HEK293 (cell line): ENCODE measurements around the gene OBSCN.

Source experiments
- CTCF ChIA-PET: fragments of 350-600 bp; formaldehyde crosslinking; extraction: SDS; loops from one replicate; lab custom pipeline; 2021; ENCODE audit warnings: antibody characterized with exemption; lab: Yijun Ruan, JAX
- POLR2A ChIA-PET: fragments of 300-600 bp; formaldehyde crosslinking; extraction: SDS; loops from one replicate; lab custom pipeline; 2020; ENCODE audit warnings: antibody characterized with exemption, inconsistent platforms; lab: Yijun Ruan, JAX
- H3K27ac ChIP-seq: fragments of 200-500 bp; sonication (Bioruptor generic); 2 replicates; pipeline ENCODE4 v1.5.1; 2014; ENCODE audit warnings: low read depth, low read length, control low read depth, inconsistent platforms; ENCODE audit errors: extremely low read depth
- H3K36me3 ChIP-seq, 2 experiments: fragments of 200-500 bp in 1 of 2; sonication (Bioruptor generic) in 1 of 2; 1 replicate in 1 of 2; 2 replicates in 1 of 2; pipeline ENCODE4 v1.5.1; 2014 to 2017; ENCODE audit warnings: inconsistent platforms in 2 of 2, low read length in 2 of 2; ENCODE audit not compliant: control insufficient read depth in 2 of 2, insufficient read depth in 1 of 2
- H3K4me1 ChIP-seq: fragments of 200-500 bp; sonication (Bioruptor generic); 2 replicates; pipeline ENCODE4 v1.5.1; 2014; ENCODE audit warnings: mild to moderate bottlenecking, low read length, inconsistent platforms; ENCODE audit not compliant: control insufficient read depth, insufficient read depth
- H3K4me3 ChIP-seq: 2 replicates; pipeline ENCODE4 v1.5.1; 2011; ENCODE audit warnings: low read depth, mild to moderate bottlenecking, control low read depth, low read length, moderate library complexity
- H3K9me3 ChIP-seq: fragments of 200-500 bp; sonication (Bioruptor generic); 2 replicates; pipeline ENCODE4 v1.5.1; 2014; ENCODE audit warnings: low read depth, low read length, inconsistent platforms; ENCODE audit not compliant: control insufficient read depth, insufficient read depth
- GLIS2 ChIP-seq: fragments of 450-650 bp; formaldehyde crosslinking; IDR thresholded peaks from 2 replicates; pipeline ENCODE4 v1.5.1; 2016; ENCODE audit warnings: missing biosample characterization, missing genetic modification characterization
- IKZF3 ChIP-seq: fragments of 450-650 bp; IDR thresholded peaks from 2 replicates; pipeline ENCODE4 v1.5.0; 2018; ENCODE audit warnings: missing biosample characterization, mild to moderate bottlenecking, missing genetic modification characterization, moderate library complexity
- KLF1 ChIP-seq: fragments of 450-650 bp; formaldehyde crosslinking; IDR thresholded peaks from 2 replicates; pipeline ENCODE4 v1.5.1; 2016; ENCODE audit warnings: missing biosample characterization, missing genetic modification characterization
- KLF17 ChIP-seq: fragments of 450-650 bp; formaldehyde crosslinking; IDR thresholded peaks from 2 replicates; pipeline ENCODE4 v1.5.1; 2016; ENCODE audit warnings: missing biosample characterization, missing genetic modification characterization
- OSR2 ChIP-seq: fragments of 450-650 bp; formaldehyde crosslinking; IDR thresholded peaks from 2 replicates; pipeline ENCODE4 v1.5.1; 2016; ENCODE audit warnings: missing biosample characterization, missing genetic modification characterization
- PRDM6 ChIP-seq: fragments of 450-650 bp; formaldehyde crosslinking; IDR thresholded peaks from 2 replicates; pipeline ENCODE4 v1.5.1; 2017; ENCODE audit warnings: missing biosample characterization, missing genetic modification characterization
- SCRT1 ChIP-seq: fragments of 450-650 bp; formaldehyde crosslinking; IDR thresholded peaks from 2 replicates; pipeline ENCODE4 v1.5.1; 2016; ENCODE audit warnings: missing biosample characterization, missing genetic modification characterization, borderline replicate concordance
- SCRT2 ChIP-seq: fragments of 450-650 bp; formaldehyde crosslinking; IDR thresholded peaks from 2 replicates; pipeline ENCODE4 v1.5.1; 2016; ENCODE audit warnings: missing biosample characterization, missing genetic modification characterization
- ZFHX2 ChIP-seq: fragments of 450-650 bp; formaldehyde crosslinking; conservative IDR thresholded peaks from 2 replicates; pipeline ENCODE4 v1.5.1; 2016; ENCODE audit warnings: missing biosample characterization, missing genetic modification characterization
- ZIC2 ChIP-seq: fragments of 450-650 bp; formaldehyde crosslinking; IDR thresholded peaks from 2 replicates; pipeline ENCODE4 v1.5.1; 2016; ENCODE audit warnings: missing biosample characterization, missing genetic modification characterization
- ZNF10 ChIP-seq: fragments of 450-650 bp; formaldehyde crosslinking; IDR thresholded peaks from 2 replicates; pipeline ENCODE4 v1.5.1; 2017; ENCODE audit warnings: missing biosample characterization, missing genetic modification characterization
- ZNF37A ChIP-seq: fragments of 450-650 bp; IDR thresholded peaks from 2 replicates; pipeline ENCODE4 v1.5.1; 2018; ENCODE audit warnings: missing biosample characterization, missing genetic modification characterization
- ZNF391 ChIP-seq: fragments of 450-650 bp; formaldehyde crosslinking; IDR thresholded peaks from 2 replicates; pipeline ENCODE4 v1.5.1; 2016; ENCODE audit warnings: low read depth, missing biosample characterization, missing genetic modification characterization, borderline replicate concordance
- ZNF423 ChIP-seq: fragments of 450-650 bp; formaldehyde crosslinking; IDR thresholded peaks from 2 replicates; pipeline ENCODE4 v1.5.1; 2016; ENCODE audit warnings: missing biosample characterization, missing genetic modification characterization
- ZNF548 ChIP-seq: fragments of 450-650 bp; formaldehyde crosslinking; IDR thresholded peaks from 2 replicates; pipeline ENCODE4 v1.5.1; 2016; ENCODE audit warnings: missing biosample characterization, missing genetic modification characterization
- ZNF639 ChIP-seq: fragments of 450-650 bp; formaldehyde crosslinking; IDR thresholded peaks from 2 replicates; pipeline ENCODE4 v1.5.1; 2016; ENCODE audit warnings: missing biosample characterization, missing genetic modification characterization
- ZNF704 ChIP-seq: fragments of 450-650 bp; formaldehyde crosslinking; IDR thresholded peaks from 2 replicates; pipeline ENCODE4 v1.5.1; 2016; ENCODE audit warnings: missing biosample characterization, missing genetic modification characterization
- ZNF791 ChIP-seq: fragments of 450-650 bp; formaldehyde crosslinking; IDR thresholded peaks from 2 replicates; pipeline ENCODE4 v1.5.1; 2016; ENCODE audit warnings: missing biosample characterization, missing genetic modification characterization
- TF ChIP-seq, protein P1 (sequence below): fragments of 450-650 bp; formaldehyde crosslinking; IDR thresholded peaks from 2 replicates; pipeline ENCODE4 v1.5.1; 2016; ENCODE audit warnings: missing biosample characterization, missing genetic modification characterization, borderline replicate concordance
- TF ChIP-seq, protein P2 (sequence below): fragments of 450-650 bp; formaldehyde crosslinking; IDR thresholded peaks from 2 replicates; pipeline ENCODE4 v1.5.1; 2016; ENCODE audit warnings: missing biosample characterization, missing genetic modification characterization

Gene OBSCN

DNA sequence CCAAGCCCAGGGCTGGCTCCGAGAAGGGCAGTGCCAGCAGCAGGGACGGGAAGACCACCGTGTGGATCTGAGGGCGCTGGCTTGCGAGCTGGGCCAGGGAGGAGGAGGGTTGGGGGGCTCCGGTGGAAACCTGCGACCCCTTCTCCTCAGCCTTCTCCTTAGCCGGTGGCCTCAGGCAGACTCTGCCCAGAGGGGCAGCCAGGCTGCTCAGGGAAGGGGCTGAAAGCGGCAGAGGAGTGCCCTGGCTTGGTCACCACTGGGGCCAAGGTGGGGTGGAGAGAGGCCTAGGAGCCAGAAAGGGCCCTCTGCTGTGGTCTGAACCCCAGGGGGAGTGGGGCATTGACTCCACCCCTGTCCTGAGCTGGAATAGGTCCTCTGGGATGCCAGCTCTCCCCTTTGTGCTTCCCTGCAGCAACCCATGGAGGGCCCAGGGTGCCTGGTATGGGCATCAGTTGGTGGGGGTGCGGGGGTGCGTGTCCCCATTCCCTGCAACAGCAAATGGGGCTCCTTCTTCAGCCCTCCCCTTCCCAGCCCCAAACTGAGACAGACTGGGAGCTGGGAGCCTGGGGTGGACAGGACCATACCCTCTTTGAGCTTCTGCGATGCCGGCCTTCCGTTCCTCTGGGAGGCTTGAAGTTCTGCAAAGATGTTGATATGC is 48.7 kb upstream of the OBSCN start:
- CTCF ChIA-PET: no interaction called here
- Histone ChIP-seq H3K27ac (no peak overlapping the region), H3K36me3 (no peaks in the 10 kb centered on the region), H3K4me3 (no peak overlapping the region), H3K9me3 (no peaks in the 10 kb centered on the region), H3K4me1 (peaks cover 3% of the 10 kb centered on the region; the same call in 1 of the 2 replicates)
- TF ChIP-seq, protein P1, sequence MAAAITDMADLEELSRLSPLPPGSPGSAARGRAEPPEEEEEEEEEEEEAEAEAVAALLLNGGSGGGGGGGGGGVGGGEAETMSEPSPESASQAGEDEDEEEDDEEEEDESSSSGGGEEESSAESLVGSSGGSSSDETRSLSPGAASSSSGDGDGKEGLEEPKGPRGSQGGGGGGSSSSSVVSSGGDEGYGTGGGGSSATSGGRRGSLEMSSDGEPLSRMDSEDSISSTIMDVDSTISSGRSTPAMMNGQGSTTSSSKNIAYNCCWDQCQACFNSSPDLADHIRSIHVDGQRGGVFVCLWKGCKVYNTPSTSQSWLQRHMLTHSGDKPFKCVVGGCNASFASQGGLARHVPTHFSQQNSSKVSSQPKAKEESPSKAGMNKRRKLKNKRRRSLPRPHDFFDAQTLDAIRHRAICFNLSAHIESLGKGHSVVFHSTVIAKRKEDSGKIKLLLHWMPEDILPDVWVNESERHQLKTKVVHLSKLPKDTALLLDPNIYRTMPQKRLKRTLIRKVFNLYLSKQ (tag by site-specific recombination): no peak
- TF ChIP-seq GLIS2 (tag by site-specific recombination): peak; percentile 33; the same call in 1 of the 2 replicates
- POLR2A ChIA-PET: interaction anchor here (1.3 kb wide), 1 partner anchor 19 kb away, joined by 3 read pairs; the partner anchor contains the start of gene GUK1

GRCh38 chr1:228160201-228160761 is 47.6 kb upstream of the OBSCN start:
- POLR2A ChIA-PET: interaction anchor here (1.3 to 7.7 kb wide), 3 partner anchors 8 to 20 kb away, joined by 3 to 82 read pairs (median 4); partner anchors contain the start of genes GJC2 and GUK1
- CTCF ChIA-PET: interaction anchor here (0.6 to 1.9 kb wide), 2 partner anchors 30 to 298 kb away, joined by 3 to 6 read pairs; a partner anchor contains a TSS

DNA sequence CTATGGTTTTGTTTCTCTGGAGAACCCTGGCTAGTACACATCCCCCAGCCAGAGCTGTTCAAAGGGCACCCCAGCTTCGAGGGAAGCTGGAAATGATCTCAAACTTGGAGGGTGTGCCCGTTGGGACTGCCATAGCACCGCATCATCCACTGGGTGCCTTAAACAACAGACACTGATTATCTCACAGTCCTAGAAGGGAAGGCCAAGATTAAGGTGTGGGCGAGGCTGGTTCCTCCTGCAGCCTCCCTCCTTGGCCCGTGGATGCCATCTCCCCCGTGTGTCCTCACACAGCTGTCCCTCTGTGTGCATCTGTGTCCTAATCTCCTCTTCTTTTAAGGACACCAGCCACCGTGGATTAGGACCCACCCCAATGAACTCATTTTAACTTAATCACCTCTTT is 46.5 kb upstream of the OBSCN start:
- ChIA-PET CTCF (interaction anchor here (0.7 to 1.9 kb wide), 3 partner anchors 31 to 157 kb away, joined by 3 to 6 read pairs (median 3); no protein-coding TSS in a partner anchor), POLR2A (interaction anchor here (1.5 to 7.7 kb wide), 2 partner anchors 9 to 21 kb away, joined by 4 to 82 read pairs; partner anchors contain the start of genes GJC2 and GUK1)
- Histone ChIP-seq H3K9me3 (no peaks in the 10 kb centered on the region), H3K4me1 (no peaks in the 10 kb centered on the region; the same call in 1 of the 2 replicates), H3K36me3 (no peaks in the 10 kb centered on the region)
- TF ChIP-seq ZNF791 (no peak), KLF17 (tag by site-specific recombination) (peak; percentile 69; the same call in 1 of the 2 replicates), PRDM6 (tag by site-specific recombination) (no peak), OSR2 (tag by site-specific recombination) (no peak), KLF1 (tag by site-specific recombination) (peak; percentile 69), ZNF704 (no peak), IKZF3 (tag by site-specific recombination) (no peak), ZFHX2 (peak; percentile 27; the same call in 1 of the 2 replicates), ZNF548 (tag by site-specific recombination) (no peak), ZNF391 (tag by site-specific recombination) (no peak), ZNF423 (tag by site-specific recombination) (no peak), ZNF37A (tag by site-specific recombination) (no peak), ZNF639 (tag by site-specific recombination) (no peak)
- TF ChIP-seq, protein P2, sequence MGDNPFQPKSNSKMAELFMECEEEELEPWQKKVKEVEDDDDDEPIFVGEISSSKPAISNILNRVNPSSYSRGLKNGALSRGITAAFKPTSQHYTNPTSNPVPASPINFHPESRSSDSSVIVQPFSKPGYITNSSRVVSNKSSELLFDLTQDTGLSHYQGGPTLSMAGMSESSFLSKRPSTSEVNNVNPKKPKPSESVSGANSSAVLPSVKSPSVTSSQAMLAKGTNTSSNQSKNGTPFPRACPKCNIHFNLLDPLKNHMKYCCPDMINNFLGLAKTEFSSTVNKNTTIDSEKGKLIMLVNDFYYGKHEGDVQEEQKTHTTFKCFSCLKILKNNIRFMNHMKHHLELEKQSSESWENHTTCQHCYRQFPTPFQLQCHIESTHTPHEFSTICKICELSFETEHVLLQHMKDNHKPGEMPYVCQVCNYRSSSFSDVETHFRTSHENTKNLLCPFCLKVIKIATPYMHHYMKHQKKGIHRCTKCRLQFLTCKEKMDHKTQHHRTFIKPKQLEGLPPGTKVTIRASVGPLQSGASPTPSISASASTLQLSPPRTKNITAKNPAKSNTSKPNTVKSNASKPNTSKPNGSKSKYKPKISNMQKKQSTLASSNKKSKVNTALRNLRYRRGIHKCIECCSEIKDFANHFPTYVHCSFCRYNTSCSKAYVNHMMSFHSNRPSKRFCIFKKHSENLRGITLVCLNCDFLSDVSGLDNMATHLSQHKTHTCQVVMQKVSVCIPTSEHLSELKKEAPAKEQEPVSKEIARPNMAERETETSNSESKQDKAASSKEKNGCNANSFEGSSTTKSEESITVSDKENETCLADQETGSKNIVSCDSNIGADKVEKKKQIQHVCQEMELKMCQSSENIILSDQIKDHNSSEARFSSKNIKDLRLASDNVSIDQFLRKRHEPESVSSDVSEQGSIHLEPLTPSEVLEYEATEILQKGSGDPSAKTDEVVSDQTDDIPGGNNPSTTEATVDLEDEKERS (tag by site-specific recombination): no peak
- TF ChIP-seq, all 188 proteins: peak for 3
- H3K4me3 ChIP-seq: no peak overlapping the region
- H3K27ac ChIP-seq: no peak overlapping the region

More at GRCh38 chr1:228160201-228160761, 47.6 kb upstream of the OBSCN start:
- H3K27ac ChIP-seq: no peak overlapping the region
- H3K9me3 ChIP-seq: no peaks in the 10 kb centered on the region
- no peak overlapping the region for H3K4me3 ChIP-seq
- no peaks in the 10 kb centered on the region for H3K36me3 ChIP-seq
- peaks cover 2% of the 10 kb centered on the region for H3K4me1 ChIP-seq
- TF ChIP-seq ZNF10 (no peak), SCRT2 (tag by site-specific recombination) (peak; percentile 95), ZIC2 (tag by site-specific recombination) (peak; percentile 80), SCRT1 (0 out of 2 replicates have a peak, but pooled peaks have one; percentile 62)
